Muscle of arm (tissue), 12 donors: ENCODE results near the gene FIGNL2. TPM values are rescaled to one million over a fixed set of nuclear protein-coding genes. Genes with fewer than 3 reads are reported as not detected.

Experiments
- DNase-seq: peaks from one replicate; pipeline ENCODE4 v3.0.0-alpha.2; 2013
- polyA plus RNA-seq, 12 donors: library from polyadenylated mRNA; unstranded; fragments of 120-200 nt; gene quantifications; one replicate each; pipeline ENCODE4 v1.2.1, GENCODE V29; 2013; ENCODE audit not compliant: insufficient read length in 12 of 12

The FIGNL2 gene
- polyA plus RNA-seq, 12 donors, result 0.78 to 2.8 (median 1.2) TPM; not detected in 1

DNA sequence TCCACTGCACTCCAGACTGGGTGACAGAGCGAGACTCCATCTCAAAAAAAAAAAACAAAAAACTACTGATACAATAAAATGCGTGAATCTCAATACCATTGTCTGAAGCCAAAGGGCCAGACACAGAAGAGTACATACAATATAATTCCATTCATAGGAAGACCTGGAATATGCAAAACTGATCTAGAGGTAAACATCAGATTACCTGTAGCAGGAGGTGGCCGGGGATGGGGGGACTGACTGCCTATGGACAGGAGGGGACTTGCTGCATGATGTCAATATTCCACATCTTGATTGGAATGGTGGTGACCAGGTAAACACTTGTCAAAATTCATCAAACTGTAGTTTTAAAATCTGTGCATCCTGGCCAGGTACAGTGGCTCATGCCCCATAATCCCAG is 12.5 kb upstream of the FIGNL2 start:
- no peak for DNase-seq

- no peak for DNase-seq
Observed at GRCh38 chr12:51855586-51856428, 7.3 kb upstream of the FIGNL2 start.

DNA sequence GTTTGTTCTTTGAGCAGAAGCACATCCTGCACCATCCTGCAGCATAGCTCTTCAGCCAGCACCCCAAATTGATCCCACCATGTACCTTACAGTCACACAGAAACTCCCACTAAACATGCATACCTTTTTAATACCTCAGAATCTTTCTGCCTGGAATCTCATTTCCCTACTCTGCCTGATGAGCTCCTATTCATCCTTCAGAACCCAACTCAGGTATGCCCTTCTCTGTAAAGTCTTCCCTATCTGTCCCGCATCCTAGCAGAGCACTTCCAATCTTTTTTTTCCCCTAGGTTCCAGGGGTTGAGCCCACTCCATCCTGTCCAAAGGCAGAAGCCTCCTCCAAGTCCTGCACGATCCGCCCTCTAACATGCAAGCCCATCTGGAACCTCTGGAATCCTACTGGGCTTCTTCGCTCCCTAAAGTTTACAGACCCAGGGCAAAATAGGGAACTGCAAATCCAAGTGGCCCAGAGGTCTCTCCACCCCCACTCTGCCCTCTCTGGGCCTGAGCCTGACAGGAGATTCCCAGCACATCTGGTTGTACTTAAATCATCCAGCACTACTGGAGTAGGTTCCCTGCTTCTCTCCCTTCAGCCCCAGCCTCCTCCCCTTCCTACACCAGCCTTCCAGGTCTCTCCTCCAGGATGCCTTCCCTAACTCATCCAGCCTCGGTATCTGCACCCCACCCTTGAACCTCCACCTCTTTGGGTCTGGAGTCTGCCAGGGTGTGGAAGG is 4.1 kb upstream of the FIGNL2 start:
- no peak for DNase-seq

- no peak for DNase-seq
Observed at GRCh38 chr12:51851413-51852124, 3.1 kb upstream of the FIGNL2 start.

- DNase-seq, result no peak
Observed at GRCh38 chr12:51850965-51851299, 2.4 kb upstream of the FIGNL2 start.

- no peak for DNase-seq
Observed at GRCh38 chr12:51850081-51850964, 1.8 kb upstream of the FIGNL2 start.

- DNase-seq, result no peak
Observed at GRCh38 chr12:51848841-51849735, 570 bp upstream of the FIGNL2 start.

DNA sequence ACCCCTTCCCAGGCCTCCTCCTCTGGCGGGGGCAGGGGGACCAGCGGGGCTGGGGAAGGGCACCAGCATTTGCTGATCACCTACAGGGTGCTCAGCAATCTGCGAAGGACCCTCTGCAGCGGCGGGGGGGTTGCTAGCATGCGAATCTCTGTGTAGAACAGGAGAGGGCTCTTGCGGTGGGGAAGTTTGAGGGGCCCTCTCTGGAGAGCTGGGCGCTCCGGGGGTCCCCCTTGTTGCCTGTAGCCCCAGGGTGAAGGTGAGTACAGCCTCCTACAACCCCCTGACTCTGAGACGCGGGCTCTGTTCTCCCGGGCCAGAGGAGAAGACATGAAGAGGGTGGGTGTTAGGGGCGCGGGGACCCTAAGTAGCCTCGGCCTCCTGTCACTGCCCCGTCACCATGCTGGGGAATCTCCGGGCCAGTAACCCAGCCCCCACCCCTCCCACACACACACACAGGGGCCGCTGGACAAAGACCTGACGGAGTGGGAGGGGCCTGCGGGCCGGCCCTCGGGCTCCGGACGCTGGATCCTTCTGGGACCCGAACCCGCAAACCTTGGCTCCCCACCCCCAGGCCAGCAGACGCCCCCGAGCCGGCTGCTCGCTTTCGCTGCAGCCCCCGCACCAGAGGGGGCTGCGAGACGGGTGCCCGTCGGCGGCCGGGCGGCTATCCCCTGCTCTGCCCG is 734 bp downstream of the FIGNL2 start:
- no peak for DNase-seq

- DNase-seq, result peak; percentile 49
Observed at GRCh38 chr12:51846911-51847642, 1.4 kb downstream of the FIGNL2 start.

GRCh38 chr12:51846271-51846691 is 2.2 kb downstream of the FIGNL2 start:
- DNase-seq, result no peak

GRCh38 chr12:51845482-51845881 is 3.0 kb downstream of the FIGNL2 start:
- DNase-seq, result no peak

DNA sequence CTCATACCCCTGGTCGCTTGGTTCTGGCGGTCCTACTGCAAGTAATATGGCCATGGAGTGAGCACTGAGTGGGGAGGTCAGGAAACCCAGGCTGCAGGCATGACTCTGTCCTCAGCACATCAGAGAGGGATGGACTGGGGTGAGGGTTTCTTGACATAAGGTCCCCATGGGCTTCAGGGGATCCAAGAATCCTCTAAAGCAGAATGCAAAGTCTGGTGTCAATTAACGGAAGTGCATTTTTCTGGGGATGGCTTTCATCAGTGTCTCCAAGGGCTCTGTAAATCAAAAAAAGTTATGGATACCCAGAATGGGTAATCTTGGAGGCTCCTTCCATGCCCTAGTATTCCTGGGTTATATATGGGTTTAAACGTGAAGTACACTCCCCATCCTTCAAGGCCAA is 3.7 kb downstream of the FIGNL2 start:
- no peak for DNase-seq

DNA sequence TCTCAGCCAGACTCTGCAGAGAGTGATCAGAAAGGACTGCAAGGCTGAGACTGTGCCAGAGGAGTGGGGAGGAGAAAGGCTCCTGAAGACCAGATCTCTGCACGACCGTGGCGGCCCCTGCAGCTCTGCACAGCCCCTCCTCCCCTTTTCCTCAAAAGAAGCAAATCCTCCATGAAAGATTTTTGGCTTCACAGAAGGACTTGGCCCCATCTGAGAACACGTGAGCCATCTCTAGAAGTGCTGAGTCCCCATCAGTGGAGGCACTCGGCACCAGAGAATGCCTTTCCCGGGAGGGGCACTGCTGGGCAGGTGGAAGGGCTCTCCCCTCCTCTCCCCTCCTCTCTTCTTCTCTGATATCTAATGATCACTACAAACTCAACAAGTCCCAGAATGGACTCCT is 6.8 kb downstream of the FIGNL2 start:
- no peak for DNase-seq

- no peak for DNase-seq
Observed at GRCh38 chr12:51840966-51841365, 7.6 kb downstream of the FIGNL2 start.

GRCh38 chr12:51839310-51839947 is 9.1 kb downstream of the FIGNL2 start:
- DNase-seq, result no peak

GRCh38 chr12:51838762-51839161 is 9.8 kb downstream of the FIGNL2 start:
- DNase-seq, result no peak

GRCh38 chr12:51838036-51838435 is 10.5 kb downstream of the FIGNL2 start:
- DNase-seq, result no peak

DNA sequence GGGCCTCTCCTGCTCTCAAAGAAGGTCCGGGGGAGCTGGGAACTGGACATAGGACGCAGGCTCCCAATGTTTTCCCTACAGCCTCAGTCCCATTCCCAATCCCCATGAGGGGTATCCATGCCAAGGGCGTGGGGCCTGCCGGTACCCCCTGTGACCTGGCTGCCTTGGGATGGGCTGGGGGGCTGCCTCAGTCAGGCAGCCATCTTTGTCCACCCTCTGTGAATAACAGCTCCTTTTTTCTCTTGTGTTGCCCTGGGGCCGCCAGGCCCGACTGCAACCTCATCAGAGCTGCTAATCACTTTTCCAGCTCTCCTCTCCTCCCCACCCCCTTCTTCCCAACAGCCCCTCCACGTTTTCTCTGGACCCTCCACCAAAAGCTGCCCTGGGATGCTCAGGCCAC is 11.2 kb downstream of the FIGNL2 start:
- no peak for DNase-seq

- DNase-seq, result no peak
Observed at GRCh38 chr12:51836827-51837173, 11.7 kb downstream of the FIGNL2 start.
